H1 (cell line): Measurements from ENCODE around the gene SAA2. TPM values are rescaled to one million over a fixed set of nuclear protein-coding genes. Genes with fewer than 3 reads are reported as not detected.
"Not testable (repeated sequence)": the region's sequence is repeated elsewhere in the genome, so short reads cannot be mapped to it uniquely, and the experiment has no call there.

Experiments
- CTCF ChIA-PET: fragments of 300-600 bp; sonication (Branson Sonifier 250); formaldehyde crosslinking; loops from one replicate; lab custom pipeline; 2021; ENCODE audit not compliant: partially characterized antibody; lab: Charles Lee
- POLR2A ChIA-PET: fragments of 300-600 bp; sonication (Branson Sonifier 250); formaldehyde crosslinking; loops from one replicate; lab custom pipeline; 2021; ENCODE audit warnings: inconsistent platforms; ENCODE audit not compliant: partially characterized antibody; lab: Charles Lee
- DNase-seq, 2 experiments: peaks; one replicate each; pipeline versions ENCODE4 v3.0.0 to v3.0.0-alpha.2; 2010 to 2022; ENCODE audit warnings: low spot score in 2 of 2, low read depth in 1 of 2, mixed read lengths in 1 of 2
- FAIRE-seq: peaks from 2 replicates; lab custom pipeline; 2011; peaks lifted over from hg19 to GRCh38; lab: Jason Lieb, UNC
- H2AFZ ChIP-seq: 2 replicates; pipeline ENCODE4 v1.8.1; 2012; ENCODE audit warnings: low read length, inconsistent platforms
- H2AK5ac ChIP-seq: 2 replicates; pipeline ENCODE4 v1.6.1; 2013; ENCODE audit warnings: low read depth, low read length
- H2BK120ac ChIP-seq: replicated peaks from 2 replicates; pipeline ENCODE3; 2013; ENCODE audit warnings: low read depth, low read length, inconsistent platforms
- H2BK12ac ChIP-seq: 2 replicates; pipeline ENCODE4 v1.6.1; 2013; ENCODE audit warnings: low read depth, low read length
- H2BK15ac ChIP-seq: 2 replicates; pipeline ENCODE4 v1.6.1; 2013; ENCODE audit warnings: low read length
- H2BK20ac ChIP-seq: 2 replicates; pipeline ENCODE4 v1.6.1; 2013; ENCODE audit warnings: low read length
- H2BK5ac ChIP-seq: 2 replicates; pipeline ENCODE4 v1.6.1; 2013; ENCODE audit warnings: low read depth, low read length
- H3K14ac ChIP-seq: 2 replicates; pipeline ENCODE4 v1.6.1; 2013; ENCODE audit warnings: inconsistent platforms; ENCODE audit not compliant: insufficient read length
- H3K18ac ChIP-seq: 2 replicates; pipeline ENCODE4 v1.6.1; 2013; ENCODE audit warnings: low read length; ENCODE audit errors: extremely low read depth
- H3K23ac ChIP-seq: 2 replicates; pipeline ENCODE4 v1.6.1; 2013; ENCODE audit warnings: inconsistent platforms; ENCODE audit not compliant: insufficient read length
- H3K23me2 ChIP-seq: 2 replicates; pipeline ENCODE4 v1.6.1; 2013; ENCODE audit warnings: low read depth, low read length
- H3K27ac ChIP-seq: 2 replicates; pipeline ENCODE4 v1.6.1; 2011; ENCODE audit warnings: low read depth, low read length, inconsistent platforms
- H3K27me3 ChIP-seq, 4 experiments: replicated peaks in 1 of 4; 1 replicate in 1 of 4; 2 replicates in 3 of 4; pipeline versions ENCODE4 v1.6.1 to v1.8.1; 2011 to 2013; ENCODE audit warnings: low read length in 3 of 4, mild to moderate bottlenecking in 3 of 4, inconsistent platforms in 2 of 4, mixed read lengths in 2 of 4, moderate library complexity in 1 of 4; ENCODE audit not compliant: control insufficient read depth in 3 of 4, insufficient read depth in 3 of 4; ENCODE audit errors: extremely low read depth in 1 of 4
- H3K36me3 ChIP-seq, 4 experiments: 2 replicates each; pipeline versions ENCODE4 v1.6.1 to v1.8.1; 2011 to 2013; ENCODE audit warnings: mild to moderate bottlenecking in 4 of 4, low read length in 3 of 4, moderate library complexity in 2 of 4, control low read depth in 1 of 4, inconsistent platforms in 1 of 4; ENCODE audit not compliant: insufficient read depth in 4 of 4, control insufficient read depth in 2 of 4
- H3K4ac ChIP-seq: replicated peaks from 2 replicates; pipeline ENCODE3; 2013; ENCODE audit warnings: low read length, low read depth, mixed read lengths, inconsistent platforms; ENCODE audit not compliant: insufficient read length
- H3K4me1 ChIP-seq, 4 experiments: replicated peaks in 1 of 4; 1 replicate in 1 of 4; 2 replicates in 3 of 4; pipeline versions ENCODE4 v1.6.1 to v1.8.1; 2011 to 2013; ENCODE audit warnings: low read length in 3 of 4, inconsistent platforms in 2 of 4, mixed read lengths in 1 of 4; ENCODE audit not compliant: insufficient read depth in 4 of 4, control insufficient read depth in 3 of 4
- H3K4me2 ChIP-seq, 2 experiments: 2 replicates each; pipeline versions ENCODE4 v1.6.1 to v1.8.1; 2011 to 2013; ENCODE audit warnings: low read depth in 2 of 2, low read length in 2 of 2, control low read depth in 1 of 2, inconsistent platforms in 1 of 2, mild to moderate bottlenecking in 1 of 2; ENCODE audit not compliant: insufficient read depth in 1 of 2
- H3K4me3 ChIP-seq, 4 experiments: fragments of 200-600, 300-600 bp in 1 of 4; sonication (generic), shearing (Covaris generic), sonication (Bioruptor Twin) in 1 of 4; 2 replicates each; pipeline versions ENCODE4 v1.5.1 to v1.8.1; 2011 to 2016; ENCODE audit warnings: low read length in 4 of 4, low read depth in 3 of 4, control low read depth in 2 of 4, inconsistent platforms in 2 of 4, mild to moderate bottlenecking in 2 of 4, mixed read lengths in 1 of 4, moderate library complexity in 1 of 4; ENCODE audit not compliant: insufficient read depth in 2 of 4; ENCODE audit errors: extremely low read depth in 1 of 4
- H3K56ac ChIP-seq: replicated peaks from 2 replicates; pipeline ENCODE3; 2013; ENCODE audit warnings: low read depth, mild to moderate bottlenecking, mixed read lengths, low read length, inconsistent platforms; ENCODE audit not compliant: insufficient read length
- H3K79me1 ChIP-seq: 2 replicates; pipeline ENCODE4 v1.6.1; 2013; ENCODE audit warnings: low read depth, low read length, control low read depth
- H3K79me2 ChIP-seq, 2 experiments: 2 replicates each; pipeline versions ENCODE4 v1.6.1 to v1.8.1; 2012 to 2013; ENCODE audit warnings: low read length in 2 of 2, mild to moderate bottlenecking in 2 of 2, inconsistent platforms in 1 of 2; ENCODE audit not compliant: insufficient read depth in 2 of 2, control insufficient read depth in 1 of 2
- H3K9ac ChIP-seq, 4 experiments: replicated peaks in 1 of 4; 1 replicate in 1 of 4; 2 replicates in 3 of 4; pipeline versions ENCODE4 v1.6.1 to v1.8.1; 2011 to 2013; ENCODE audit warnings: low read depth in 3 of 4, low read length in 3 of 4, control low read depth in 2 of 4, mild to moderate bottlenecking in 2 of 4, moderate library complexity in 2 of 4, inconsistent platforms in 1 of 4; ENCODE audit errors: extremely low read depth in 1 of 4
- H3K9me3 ChIP-seq, 2 experiments: 2 replicates each; pipeline versions ENCODE4 v1.6.1 to v1.8.1; 2012 to 2013; ENCODE audit warnings: mild to moderate bottlenecking in 2 of 2, moderate library complexity in 2 of 2, control low read depth in 1 of 2, inconsistent platforms in 1 of 2, low read depth in 1 of 2, low read length in 1 of 2, mixed read lengths in 1 of 2; ENCODE audit not compliant: insufficient read depth in 2 of 2
- H4K20me1 ChIP-seq, 2 experiments: replicated peaks in 1 of 2; 2 replicates each; pipeline versions ENCODE3 to v1.8.1; 2011 to 2013; ENCODE audit warnings: inconsistent platforms in 2 of 2, low read length in 2 of 2, mild to moderate bottlenecking in 1 of 2; ENCODE audit not compliant: insufficient read depth in 2 of 2, control insufficient read depth in 1 of 2
- H4K5ac ChIP-seq: 2 replicates; pipeline ENCODE4 v1.6.1; 2013; ENCODE audit warnings: low read length, low read depth, mixed read lengths, inconsistent platforms; ENCODE audit not compliant: insufficient read length
- H4K8ac ChIP-seq: 2 replicates; pipeline ENCODE4 v1.8.0; 2013; ENCODE audit warnings: mild to moderate bottlenecking, moderate library complexity, low read length, inconsistent platforms; ENCODE audit not compliant: insufficient read depth; ENCODE audit errors: extremely low read depth
- H4K91ac ChIP-seq: replicated peaks from 2 replicates; pipeline ENCODE3; 2013; ENCODE audit warnings: low read length, mixed read lengths, inconsistent platforms; ENCODE audit not compliant: insufficient read length
- BACH1 ChIP-seq: IDR thresholded peaks from 2 replicates; pipeline ENCODE4 v1.6.1; 2012; ENCODE audit warnings: low read length, improper control_type of control experiment
- CBX8 ChIP-seq: fragments of 300-800, 300-1000 bp; sonication (generic); IDR thresholded peaks from 2 replicates; pipeline ENCODE4 v1.7.1; 2016; ENCODE audit warnings: low read depth, low read length, borderline replicate concordance
- SIRT6 ChIP-seq: IDR thresholded peaks from one replicate; pipeline ENCODE4 v1.7.1; 2012; ENCODE audit warnings: low read length, inconsistent platforms
- SP1 ChIP-seq: IDR thresholded peaks from 2 replicates; pipeline ENCODE4 v1.6.1; 2011; ENCODE audit warnings: low read depth, low read length
- TBP ChIP-seq: IDR thresholded peaks from 2 replicates; pipeline ENCODE4 v1.6.1; 2011; ENCODE audit warnings: low read depth, low read length, improper control_type of control experiment
- WGBS, 2 experiments: shearing (Covaris generic) in 1 of 2; methylation state at CpG; one replicate each; pipeline versions ENCODE4 v1.1.6 to v1.1.7; 2013 to 2015; ENCODE audit warnings: low lambda C conversion rate in 2 of 2, mixed read lengths in 2 of 2, inconsistent platforms in 1 of 2, low coverage in 1 of 2, missing lambda C conversion rate in 1 of 2; ENCODE audit not compliant: insufficient replicate concordance in 2 of 2, insufficient coverage in 1 of 2, insufficient read length in 1 of 2; ENCODE audit errors: extremely low coverage in 1 of 2, missing lambda C conversion rate in 1 of 2; 5-methylcytosine and 5-hydroxymethylcytosine counted together
- polyA plus RNA-seq, 7 experiments: library from polyadenylated mRNA; depleted of rRNA in 3 of 7; stranded (reverse) in 5 of 7; unstranded in 2 of 7; fragments of >200 nt in 5 of 7; fragments of 200-250 nt in 2 of 7; gene quantifications; 1 replicate in 5 of 7; 2 replicates in 1 of 7; 4 replicates in 1 of 7; pipeline versions ENCODE4 v1.2.1 to v1.2.3, GENCODE V29; 2011 to 2013; ENCODE audit warnings: missing spikeins in 2 of 7, mixed read lengths in 2 of 7
- total RNA-seq: library from RNA; stranded (reverse); fragmentation: NEBNext Ultra II Directional; extraction: Animal tissue kit (Norgen Biotek cat#: 25700); gene quantifications from 2 replicates; pipeline ENCODE4 v1.2.1, GENCODE V29; 2021
- TF ChIP-seq, protein P1 (sequence below): IDR thresholded peaks from 2 replicates; pipeline ENCODE4 v1.6.1; 2012; ENCODE audit warnings: inconsistent platforms
- TF ChIP-seq, protein P2 (sequence below): IDR thresholded peaks from 2 replicates; pipeline ENCODE4 v1.6.1; 2012; ENCODE audit warnings: inconsistent platforms
- TF ChIP-seq, protein P3 (sequence below), 3 experiments: IDR thresholded peaks; 1 replicate in 2 of 3; 2 replicates in 1 of 3; pipeline versions ENCODE4 v1.5.1 to v1.6.1; 2011; ENCODE audit warnings: low read length in 3 of 3, mild to moderate bottlenecking in 3 of 3, inconsistent platforms in 2 of 3, low read depth in 1 of 3, moderate library complexity in 1 of 3; ENCODE audit not compliant: insufficient read depth in 1 of 3; ENCODE audit errors: control extremely low read depth in 1 of 3

The SAA2 gene
- total and polyA plus RNA-seq, 2 of the 8 experiments (the other 6 are each of a cell fraction or from before 2014, with no cell fraction given), result not detected

DNA sequence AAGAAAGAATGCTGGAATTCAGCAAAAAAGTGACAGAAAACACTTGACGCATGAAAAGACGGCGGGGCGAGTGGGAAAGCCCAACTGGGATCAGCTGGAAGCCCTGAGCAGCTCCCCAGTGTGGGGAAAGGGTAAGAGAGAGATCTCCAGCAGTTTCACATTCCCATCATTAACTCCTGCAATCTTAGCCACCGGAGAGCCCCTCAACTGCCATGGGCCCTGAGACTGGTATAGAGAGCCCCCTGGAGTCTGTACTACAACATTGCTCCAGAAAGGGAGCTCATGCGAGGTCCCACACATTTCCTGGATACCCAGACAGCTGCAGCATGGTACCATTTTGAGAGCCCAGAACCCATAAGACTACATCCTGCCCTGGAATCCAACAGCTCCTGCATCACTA lies 44.7 kb downstream of the SAA2 start (continued):
- TF ChIP-seq, protein P1, sequence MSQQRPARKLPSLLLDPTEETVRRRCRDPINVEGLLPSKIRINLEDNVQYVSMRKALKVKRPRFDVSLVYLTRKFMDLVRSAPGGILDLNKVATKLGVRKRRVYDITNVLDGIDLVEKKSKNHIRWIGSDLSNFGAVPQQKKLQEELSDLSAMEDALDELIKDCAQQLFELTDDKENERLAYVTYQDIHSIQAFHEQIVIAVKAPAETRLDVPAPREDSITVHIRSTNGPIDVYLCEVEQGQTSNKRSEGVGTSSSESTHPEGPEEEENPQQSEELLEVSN, result no peak
- no peak for TF ChIP-seq SIRT6
- TF ChIP-seq CBX8, result no peak
- TF ChIP-seq BACH1, result no peak
- TF ChIP-seq, protein P2, sequence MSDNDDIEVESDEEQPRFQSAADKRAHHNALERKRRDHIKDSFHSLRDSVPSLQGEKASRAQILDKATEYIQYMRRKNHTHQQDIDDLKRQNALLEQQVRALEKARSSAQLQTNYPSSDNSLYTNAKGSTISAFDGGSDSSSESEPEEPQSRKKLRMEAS, result no peak
- no peak for TF ChIP-seq TBP
- TF ChIP-seq SP1, result no peak
- TF ChIP-seq, protein P3, sequence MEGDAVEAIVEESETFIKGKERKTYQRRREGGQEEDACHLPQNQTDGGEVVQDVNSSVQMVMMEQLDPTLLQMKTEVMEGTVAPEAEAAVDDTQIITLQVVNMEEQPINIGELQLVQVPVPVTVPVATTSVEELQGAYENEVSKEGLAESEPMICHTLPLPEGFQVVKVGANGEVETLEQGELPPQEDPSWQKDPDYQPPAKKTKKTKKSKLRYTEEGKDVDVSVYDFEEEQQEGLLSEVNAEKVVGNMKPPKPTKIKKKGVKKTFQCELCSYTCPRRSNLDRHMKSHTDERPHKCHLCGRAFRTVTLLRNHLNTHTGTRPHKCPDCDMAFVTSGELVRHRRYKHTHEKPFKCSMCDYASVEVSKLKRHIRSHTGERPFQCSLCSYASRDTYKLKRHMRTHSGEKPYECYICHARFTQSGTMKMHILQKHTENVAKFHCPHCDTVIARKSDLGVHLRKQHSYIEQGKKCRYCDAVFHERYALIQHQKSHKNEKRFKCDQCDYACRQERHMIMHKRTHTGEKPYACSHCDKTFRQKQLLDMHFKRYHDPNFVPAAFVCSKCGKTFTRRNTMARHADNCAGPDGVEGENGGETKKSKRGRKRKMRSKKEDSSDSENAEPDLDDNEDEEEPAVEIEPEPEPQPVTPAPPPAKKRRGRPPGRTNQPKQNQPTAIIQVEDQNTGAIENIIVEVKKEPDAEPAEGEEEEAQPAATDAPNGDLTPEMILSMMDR (IDR thresholded peaks at IDR 0.05; ENCODE audit: control extremely low read depth in 1 of 3, insufficient read depth in 1 of 3, low read depth in 1 of 3, low read length in 3 of 3), result peak; percentile 53 to 91 (median 80)

DNA sequence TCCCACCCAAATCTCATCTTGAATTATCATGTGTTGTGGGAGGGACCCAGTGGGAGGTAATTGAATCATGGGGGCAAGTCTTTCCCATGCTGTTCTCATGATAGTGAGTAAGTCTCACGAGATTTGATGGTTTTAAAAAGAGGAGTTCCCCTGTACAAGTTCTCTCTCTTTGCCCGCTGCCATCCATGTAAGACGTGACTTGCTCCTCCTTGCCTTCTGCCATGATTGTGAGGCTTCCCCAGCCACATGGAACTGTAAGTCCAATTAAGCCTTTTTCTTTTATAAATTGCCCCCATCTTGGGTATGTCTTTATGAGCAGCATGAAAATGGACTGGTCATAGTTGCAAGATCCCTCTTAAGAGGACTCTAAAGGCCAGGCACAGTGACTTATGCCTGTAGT lies 50.7 kb downstream of the SAA2 start:
- H3K4me2 ChIP-seq, H2BK15ac ChIP-seq, H3K79me1 ChIP-seq, H3K23me2 ChIP-seq, H4K91ac ChIP-seq, H4K8ac ChIP-seq, H2BK5ac ChIP-seq, H3K4me1 ChIP-seq, H2BK20ac ChIP-seq, CTCF ChIA-PET, H4K5ac ChIP-seq, H3K23ac ChIP-seq, H3K56ac ChIP-seq, H2BK120ac ChIP-seq, DNase-seq, H2AFZ ChIP-seq, POLR2A ChIA-PET, H4K20me1 ChIP-seq, H3K4me3 ChIP-seq, H3K36me3 ChIP-seq, H2AK5ac ChIP-seq, H2BK12ac ChIP-seq, H3K27me3 ChIP-seq, H3K9ac ChIP-seq, H3K9me3 ChIP-seq, FAIRE-seq, H3K18ac ChIP-seq, H3K14ac ChIP-seq, H3K4ac ChIP-seq, H3K27ac ChIP-seq, H3K79me2 ChIP-seq: not testable (repeated sequence)
- 83% methylated on average over 1 of the region's 3 CpGs; no CpG with 5 or more reads in 1 of the 2 experiments for WGBS, 2 experiments
